ENCODE measurements around the gene TOR3A. TPM values are rescaled to one million over a fixed set of nuclear protein-coding genes. Genes with fewer than 3 reads are reported as not detected.

The TOR3A gene
- total RNA-seq, 1 donor from 2014 or later: 21.1 TPM

- Mint-ChIP-seq H3K4me1 (ENCODE audit: unreplicated experiment) (peaks cover 28% of the 10 kb centered on the region), H3K27me3 (ENCODE audit: unreplicated experiment) (no peaks in the 10 kb centered on the region), H3K27ac (ENCODE audit: unreplicated experiment) (peak overlapping the region; percentile 50), H3K36me3 (ENCODE audit: unreplicated experiment) (peaks cover 51% of the 10 kb centered on the region), H3K4me3 (ENCODE audit: unreplicated experiment) (no peak overlapping the region), H3K9me3 (ENCODE audit: unreplicated experiment) (no peaks in the 10 kb centered on the region)
- DNase-seq (ENCODE audit: extremely low spot score, unreplicated experiment): no peak
- no peak for TF ChIP-seq CTCF (IDR thresholded peaks at IDR 0.05)
Observed at GRCh38 chr1:179092896-179093461, 11.1 kb downstream of the TOR3A start.

GRCh38 chr1:179094818-179095217, 12.9 kb downstream of the TOR3A start:
- H3K36me3 Mint-ChIP-seq (ENCODE audit: unreplicated experiment): peaks cover 49% of the 10 kb centered on the region
- no peaks in the 10 kb centered on the region for H3K27me3 Mint-ChIP-seq (ENCODE audit: unreplicated experiment)
- H3K9me3 Mint-ChIP-seq (ENCODE audit: unreplicated experiment): no peaks in the 10 kb centered on the region
- H3K4me3 Mint-ChIP-seq (ENCODE audit: unreplicated experiment): no peak overlapping the region
- DNase-seq (ENCODE audit: extremely low spot score, unreplicated experiment): no peak
- TF ChIP-seq CTCF (IDR thresholded peaks at IDR 0.05): no peak
- H3K27ac Mint-ChIP-seq (ENCODE audit: unreplicated experiment): no peak overlapping the region
- peaks cover 25% of the 10 kb centered on the region for H3K4me1 Mint-ChIP-seq (ENCODE audit: unreplicated experiment)

DNA sequence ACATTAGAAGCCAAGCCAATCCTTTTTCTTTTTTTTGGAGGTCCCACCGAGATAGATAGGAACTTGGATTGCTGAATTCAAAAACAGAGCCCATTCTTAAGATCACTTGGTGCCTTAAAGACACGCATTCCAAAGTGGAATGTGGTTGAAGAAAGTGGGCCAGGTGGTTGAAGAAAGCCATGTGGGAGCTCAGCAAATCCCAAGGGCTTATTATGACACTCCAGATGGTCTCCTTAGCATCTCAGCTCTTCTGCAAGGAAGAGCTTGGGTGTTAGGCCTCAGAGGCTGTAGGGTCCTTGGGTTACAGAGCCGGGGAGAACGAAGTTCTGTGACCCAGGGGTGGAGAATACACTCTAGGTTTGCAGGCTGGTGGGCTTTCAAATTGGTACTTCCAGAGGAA, 13.5 kb downstream of the TOR3A start:
- TF ChIP-seq CTCF (IDR thresholded peaks at IDR 0.05): no peak
- Mint-ChIP-seq H3K9me3 (ENCODE audit: unreplicated experiment) (no peaks in the 10 kb centered on the region), H3K27me3 (ENCODE audit: unreplicated experiment) (no peaks in the 10 kb centered on the region), H3K36me3 (ENCODE audit: unreplicated experiment) (peaks cover 47% of the 10 kb centered on the region), H3K4me1 (ENCODE audit: unreplicated experiment) (peaks cover 24% of the 10 kb centered on the region), H3K27ac (ENCODE audit: unreplicated experiment) (peak overlapping the region; percentile 69), H3K4me3 (ENCODE audit: unreplicated experiment) (no peak overlapping the region)
- peak; percentile 8 for DNase-seq (ENCODE audit: extremely low spot score, unreplicated experiment)

- peak; percentile 27 for DNase-seq (ENCODE audit: extremely low spot score, unreplicated experiment)
- Mint-ChIP-seq H3K27me3 (ENCODE audit: unreplicated experiment) (no peaks in the 10 kb centered on the region), H3K27ac (ENCODE audit: unreplicated experiment) (peak overlapping the region; percentile 69), H3K36me3 (ENCODE audit: unreplicated experiment) (peaks cover 45% of the 10 kb centered on the region), H3K4me3 (ENCODE audit: unreplicated experiment) (no peak overlapping the region), H3K9me3 (ENCODE audit: unreplicated experiment) (no peaks in the 10 kb centered on the region), H3K4me1 (ENCODE audit: unreplicated experiment) (peaks cover 21% of the 10 kb centered on the region)
- TF ChIP-seq CTCF (IDR thresholded peaks at IDR 0.05): no peak
Observed at GRCh38 chr1:179095924-179096323, 14.1 kb downstream of the TOR3A start.

DNA sequence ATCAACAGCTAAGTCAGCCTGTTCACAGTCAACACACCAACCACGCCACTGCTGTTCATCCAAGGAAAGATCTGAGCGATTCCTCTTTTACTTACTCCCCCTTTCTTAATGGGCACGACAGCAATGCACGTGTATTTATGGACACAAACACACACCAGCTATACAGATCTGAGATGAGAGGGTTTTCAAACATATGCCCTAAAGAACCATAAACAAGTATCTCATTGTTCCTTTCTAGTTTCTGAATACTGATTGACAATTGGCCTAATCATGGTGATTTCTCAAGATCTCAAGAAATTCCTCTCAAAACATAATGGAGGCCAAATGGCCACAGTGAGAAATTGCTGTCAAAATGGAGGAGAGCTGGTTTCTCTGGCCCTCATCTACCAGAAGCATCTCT, 18.0 kb downstream of the TOR3A start:
- H3K27me3 Mint-ChIP-seq (ENCODE audit: unreplicated experiment): no peaks in the 10 kb centered on the region
- DNase-seq (ENCODE audit: extremely low spot score, unreplicated experiment): no peak
- H3K36me3 Mint-ChIP-seq (ENCODE audit: unreplicated experiment): peaks cover 28% of the 10 kb centered on the region
- no peak overlapping the region for H3K27ac Mint-ChIP-seq (ENCODE audit: unreplicated experiment)
- H3K4me3 Mint-ChIP-seq (ENCODE audit: unreplicated experiment): no peak overlapping the region
- no peaks in the 10 kb centered on the region for H3K9me3 Mint-ChIP-seq (ENCODE audit: unreplicated experiment)
- TF ChIP-seq CTCF (IDR thresholded peaks at IDR 0.05): no peak
- no peaks in the 10 kb centered on the region for H3K4me1 Mint-ChIP-seq (ENCODE audit: unreplicated experiment)
